Fibroblast of lung (primary cell): ENCODE measurements around the gene AAR2. TPM values are rescaled to one million over a fixed set of nuclear protein-coding genes. Genes with fewer than 3 reads are reported as not detected.

Experiments
- DNase-seq, 2 donors: peaks; one replicate each; pipeline versions ENCODE4 v3.0.0 to v3.0.0-alpha.2; 2010; ENCODE audit warnings: low read depth in 2 of 2
- H2AFZ ChIP-seq: 2 replicates; pipeline ENCODE4 v1.5.1; 2012; ENCODE audit warnings: low read length, control low read depth, inconsistent platforms
- H3K27ac ChIP-seq: 2 replicates; pipeline ENCODE4 v1.5.1; 2011; ENCODE audit warnings: low read length, control low read depth; ENCODE audit not compliant: insufficient read depth
- H3K27me3 ChIP-seq: 2 replicates; pipeline ENCODE4 v1.5.1; 2011; ENCODE audit warnings: mild to moderate bottlenecking, low read length; ENCODE audit not compliant: control insufficient read depth, insufficient read depth
- H3K36me3 ChIP-seq: 2 replicates; pipeline ENCODE4 v1.5.1; 2011; ENCODE audit warnings: low read length; ENCODE audit not compliant: control insufficient read depth, insufficient read depth
- H3K4me1 ChIP-seq: 2 replicates; pipeline ENCODE4 v1.5.1; 2011; ENCODE audit warnings: low read length; ENCODE audit not compliant: control insufficient read depth, insufficient read depth; ENCODE audit errors: extremely low read depth
- H3K4me2 ChIP-seq: 2 replicates; pipeline ENCODE4 v1.5.1; 2011; ENCODE audit warnings: low read length, control low read depth; ENCODE audit not compliant: insufficient read depth; ENCODE audit errors: extremely low read depth
- H3K4me3 ChIP-seq, 4 experiments: fragments of 200-600 bp in 1 of 4; sonication (generic) in 1 of 4; replicated peaks in 1 of 4; 2 replicates each; pipeline ENCODE4 v1.5.1; 2011 to 2016; ENCODE audit warnings: low read length in 4 of 4, low read depth in 3 of 4, mild to moderate bottlenecking in 3 of 4, control low read depth in 2 of 4, inconsistent platforms in 1 of 4, mixed read lengths in 1 of 4; ENCODE audit not compliant: insufficient read depth in 1 of 4; ENCODE audit errors: control extremely low read depth in 1 of 4
- H3K79me2 ChIP-seq: 2 replicates; pipeline ENCODE4 v1.5.1; 2012; ENCODE audit warnings: mild to moderate bottlenecking, low read length, inconsistent platforms; ENCODE audit not compliant: control insufficient read depth, insufficient read depth
- H3K9ac ChIP-seq: 2 replicates; pipeline ENCODE4 v1.5.1; 2011; ENCODE audit warnings: mild to moderate bottlenecking, low read length, control low read depth; ENCODE audit not compliant: insufficient read depth
- H3K9me3 ChIP-seq: 2 replicates; pipeline ENCODE4 v1.5.1; 2012; ENCODE audit warnings: low read depth, low read length; ENCODE audit not compliant: control insufficient read depth, insufficient read depth
- H4K20me1 ChIP-seq: 2 replicates; pipeline ENCODE4 v1.5.1; 2011; ENCODE audit warnings: low read length; ENCODE audit not compliant: control insufficient read depth, insufficient read depth; ENCODE audit errors: extremely low read depth
- EZH2 ChIP-seq: IDR thresholded peaks from 2 replicates; pipeline ENCODE4 v1.5.1; 2012; ENCODE audit warnings: low read length, control low read depth, mild to moderate bottlenecking; ENCODE audit errors: missing control alignments
- polyA plus RNA-seq, 2 donors: library from polyadenylated mRNA; depleted of rRNA in 1 of 2; stranded (reverse) in 1 of 2; unstranded in 1 of 2; fragments of >200 nt; gene quantifications; 2 replicates each; pipeline ENCODE4 v1.2.1, GENCODE V29; 2011 to 2012; ENCODE audit warnings: missing spikeins in 1 of 2
- total RNA-seq: library from RNA; depleted of rRNA; stranded (reverse); fragments of >200 nt; gene quantifications from 2 replicates; pipeline ENCODE4 v1.2.1, GENCODE V29; 2014
- TF ChIP-seq, protein P1 (sequence below), 2 donors: IDR thresholded peaks in 1 of 2; conservative IDR thresholded peaks in 1 of 2; 1 replicate in 1 of 2; 2 replicates in 1 of 2; pipeline ENCODE4 v1.5.1; 2011 to 2012; ENCODE audit warnings: low read length in 2 of 2, control low read depth in 1 of 2, inconsistent platforms in 1 of 2, low read depth in 1 of 2, mild to moderate bottlenecking in 1 of 2

Gene AAR2
- total and polyA plus RNA-seq, 2 donors (not counting 1 experiment from before 2014, with no cell fraction given), result 24.6 to 25.3 TPM

DNA sequence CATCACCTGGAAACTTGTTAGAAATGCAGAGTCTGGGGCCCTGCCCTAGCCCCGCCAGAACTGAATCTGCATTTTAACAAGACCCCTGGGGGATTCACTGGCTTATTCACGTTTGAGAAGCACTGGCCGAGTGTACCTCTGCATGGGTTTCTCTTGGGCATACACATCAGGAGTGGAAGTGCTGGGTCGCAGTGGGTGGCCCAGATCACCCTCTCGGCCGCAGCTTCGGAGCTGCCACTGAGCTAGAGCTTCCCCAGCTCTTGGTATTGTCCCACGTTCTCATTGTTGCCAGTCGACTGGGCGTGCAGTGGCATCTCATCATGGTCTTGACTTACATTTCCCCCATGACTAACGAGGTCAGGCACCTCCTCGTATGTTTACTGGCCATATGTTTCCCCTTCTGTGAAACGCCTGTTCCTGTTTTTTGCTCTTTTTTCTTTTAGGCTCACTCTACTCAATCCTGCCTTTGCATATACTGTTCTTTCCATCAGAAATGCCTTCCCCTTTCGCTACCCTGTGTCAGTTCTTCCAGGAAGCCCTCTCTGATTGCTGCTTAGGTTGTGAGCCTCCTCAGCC lies 66.8 kb downstream of the AAR2 start:
- no peak overlapping the region for H3K9ac ChIP-seq
- no peaks in the 10 kb centered on the region for H3K4me1 ChIP-seq
- H3K27me3 ChIP-seq, result peaks cover 55% of the 10 kb centered on the region
- H3K27ac ChIP-seq, result no peak overlapping the region
- no peak overlapping the region for H3K4me2 ChIP-seq
- no peaks in the 10 kb centered on the region for H4K20me1 ChIP-seq
- DNase-seq, result no peak
- H3K4me3 ChIP-seq, result no peak overlapping the region
- H3K36me3 ChIP-seq, result no peaks in the 10 kb centered on the region
- TF ChIP-seq, protein P1, sequence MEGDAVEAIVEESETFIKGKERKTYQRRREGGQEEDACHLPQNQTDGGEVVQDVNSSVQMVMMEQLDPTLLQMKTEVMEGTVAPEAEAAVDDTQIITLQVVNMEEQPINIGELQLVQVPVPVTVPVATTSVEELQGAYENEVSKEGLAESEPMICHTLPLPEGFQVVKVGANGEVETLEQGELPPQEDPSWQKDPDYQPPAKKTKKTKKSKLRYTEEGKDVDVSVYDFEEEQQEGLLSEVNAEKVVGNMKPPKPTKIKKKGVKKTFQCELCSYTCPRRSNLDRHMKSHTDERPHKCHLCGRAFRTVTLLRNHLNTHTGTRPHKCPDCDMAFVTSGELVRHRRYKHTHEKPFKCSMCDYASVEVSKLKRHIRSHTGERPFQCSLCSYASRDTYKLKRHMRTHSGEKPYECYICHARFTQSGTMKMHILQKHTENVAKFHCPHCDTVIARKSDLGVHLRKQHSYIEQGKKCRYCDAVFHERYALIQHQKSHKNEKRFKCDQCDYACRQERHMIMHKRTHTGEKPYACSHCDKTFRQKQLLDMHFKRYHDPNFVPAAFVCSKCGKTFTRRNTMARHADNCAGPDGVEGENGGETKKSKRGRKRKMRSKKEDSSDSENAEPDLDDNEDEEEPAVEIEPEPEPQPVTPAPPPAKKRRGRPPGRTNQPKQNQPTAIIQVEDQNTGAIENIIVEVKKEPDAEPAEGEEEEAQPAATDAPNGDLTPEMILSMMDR (conservative IDR thresholded peaks at IDR 0.05 in 1 of 2, IDR thresholded peaks at IDR 0.05 in 1 of 2; ENCODE audit: low read depth in 1 of 2, low read length in 2 of 2), result no peak
- TF ChIP-seq EZH2, result peak; percentile 13
- no peaks in the 10 kb centered on the region for H3K9me3 ChIP-seq
- H2AFZ ChIP-seq, result no peak overlapping the region
- H3K79me2 ChIP-seq, result no peaks in the 10 kb centered on the region

DNA sequence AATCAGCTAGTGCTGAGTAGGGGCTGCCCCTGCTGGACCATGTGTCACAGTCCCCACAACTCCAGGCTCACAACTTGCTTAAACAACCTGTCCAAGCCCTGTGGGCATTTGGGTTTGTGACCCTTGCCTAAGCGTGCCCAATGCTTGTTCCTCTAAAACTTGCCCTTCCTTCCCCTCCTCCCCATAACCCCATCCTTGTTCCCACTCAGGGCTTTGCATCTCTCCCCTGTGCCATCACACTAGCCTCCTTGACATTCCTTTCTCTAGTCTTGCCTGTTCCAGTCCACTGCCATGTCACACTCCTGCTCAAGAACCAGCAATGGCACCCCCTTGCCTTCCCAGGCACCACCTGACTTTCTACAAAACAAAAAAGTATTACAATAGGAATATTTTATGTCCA lies 67.6 kb downstream of the AAR2 start:
- Histone ChIP-seq H3K9me3 (no peaks in the 10 kb centered on the region), H3K79me2 (no peaks in the 10 kb centered on the region), H3K4me1 (no peaks in the 10 kb centered on the region), H3K27me3 (peaks cover 55% of the 10 kb centered on the region), H3K9ac (no peak overlapping the region), H3K36me3 (no peaks in the 10 kb centered on the region), H3K4me2 (no peak overlapping the region), H2AFZ (no peak overlapping the region), H3K4me3 (no peak overlapping the region), H4K20me1 (no peaks in the 10 kb centered on the region), H3K27ac (no peak overlapping the region)
- TF ChIP-seq, protein P1 (conservative IDR thresholded peaks at IDR 0.05 in 1 of 2, IDR thresholded peaks at IDR 0.05 in 1 of 2; ENCODE audit: low read depth in 1 of 2, low read length in 2 of 2), result no peak
- peak; percentile 18 for TF ChIP-seq EZH2
- DNase-seq, result no peak

DNA sequence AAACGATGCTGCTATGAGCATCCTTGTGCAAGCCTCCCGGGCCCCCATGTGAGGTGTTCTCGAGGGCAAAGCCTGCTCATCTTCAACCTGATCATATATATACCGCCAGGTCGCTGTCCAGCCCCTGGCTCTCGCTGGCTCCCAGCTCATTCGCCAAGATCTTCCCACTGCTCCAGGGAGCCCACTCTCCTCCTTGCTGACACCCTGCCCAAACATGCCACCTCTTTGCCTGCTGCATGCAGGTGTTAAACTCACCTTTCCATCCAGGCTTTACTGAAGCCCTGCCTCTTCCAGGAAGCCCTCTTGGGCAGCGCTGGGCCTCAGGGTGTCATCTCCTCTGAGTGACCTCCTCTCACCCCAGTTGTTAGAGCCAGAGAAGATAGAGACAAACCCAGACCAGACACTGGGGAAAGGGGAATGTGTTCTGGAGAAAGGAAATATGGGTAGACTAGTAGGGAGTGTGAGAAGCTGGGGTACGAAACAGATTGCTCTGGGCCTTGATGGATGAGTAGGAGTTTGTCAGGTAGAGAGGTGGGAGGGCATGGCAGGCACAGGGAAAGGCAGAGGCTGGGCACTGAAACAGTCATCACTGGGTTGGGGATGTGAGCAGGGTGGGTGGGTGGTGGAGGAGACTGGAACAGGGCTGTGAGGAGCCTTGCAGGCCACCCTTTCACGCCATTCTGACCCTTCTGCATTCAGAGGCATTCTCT lies 68.7 kb downstream of the AAR2 start:
- Histone ChIP-seq H3K9me3 (no peaks in the 10 kb centered on the region), H3K36me3 (no peaks in the 10 kb centered on the region), H3K27me3 (peaks cover 55% of the 10 kb centered on the region), H3K27ac (no peak overlapping the region), H4K20me1 (no peaks in the 10 kb centered on the region), H3K9ac (no peak overlapping the region), H3K4me3 (no peak overlapping the region), H3K4me1 (no peaks in the 10 kb centered on the region), H2AFZ (no peak overlapping the region), H3K79me2 (no peaks in the 10 kb centered on the region), H3K4me2 (no peak overlapping the region)
- DNase-seq, result no peak
- no peak for TF ChIP-seq EZH2
- TF ChIP-seq, protein P1 (conservative IDR thresholded peaks at IDR 0.05 in 1 of 2, IDR thresholded peaks at IDR 0.05 in 1 of 2; ENCODE audit: low read depth in 1 of 2, low read length in 2 of 2), result no peak
